ENCODE data around the gene GALNT15. TPM values are rescaled to one million over a fixed set of nuclear protein-coding genes. Genes with fewer than 3 reads are reported as not detected.

The GALNT15 gene
- total and polyA plus RNA-seq, 2 donors (not counting 3 experiments of a cell fraction or from before 2014, with no cell fraction given) = 0.87 to 5.4 TPM

GRCh38 chr3:16140894-16141285, 33.6 kb upstream of the GALNT15 start:
- dilution Hi-C loops (cut with MboI; ENCODE audit: extremely low pct_ligation_motif_present, low sequenced_read_pairs) = no loop called here
- no peak overlapping the region for H3K4me3 ChIP-seq (replicated peaks in 1 of 3; ENCODE audit: insufficient read depth in 1 of 3, low read depth in 1 of 3, low read length in 3 of 3)
- H3K36me3 ChIP-seq (ENCODE audit: control insufficient read depth in 2 of 2, extremely low read depth in 1 of 2, insufficient read depth in 2 of 2, low read length in 2 of 2) = no peaks in the 10 kb centered on the region
- BruUV-seq (replicated peaks) = TSS peak; percentile 70
- no peaks in the 10 kb centered on the region for H3K9me1 ChIP-seq (replicated peaks; ENCODE audit: control insufficient read depth, extremely low read depth, insufficient read depth, low read length)
- H3K4me1 ChIP-seq (ENCODE audit: control insufficient read depth, extremely low read depth, insufficient read depth, low read length) = peaks cover 16% of the 10 kb centered on the region
- DNase-seq (ENCODE audit: low read depth, low spot score) (no peak), FAIRE-seq (no peak)
- H3K9ac ChIP-seq (replicated peaks; ENCODE audit: extremely low read depth, insufficient read depth, low read length) = peak overlapping the region; percentile 25
- intact Hi-C loops (cut with micrococcal nuclease) = loop anchor here (1.0 to 2.0 kb wide), 5 partner anchors 37 to 90 kb away; no protein-coding TSS in a partner anchor
- H3K27me3 ChIP-seq (ENCODE audit: control insufficient read depth in 2 of 2, insufficient read depth in 2 of 2, low read length in 2 of 2) = no peaks in the 10 kb centered on the region
- no peaks in the 10 kb centered on the region for H3K9me3 ChIP-seq (replicated peaks; ENCODE audit: control insufficient read depth, insufficient read depth, low read length)
- TF ChIP-seq EZH2 (IDR thresholded peaks at IDR 0.05; ENCODE audit: borderline replicate concordance, low read depth, low read length, severe bottlenecking) = no peak
- no peak for TF ChIP-seq MAX (IDR thresholded peaks at IDR 0.05; ENCODE audit: insufficient read depth, insufficient read length)
- no peak for TF ChIP-seq POLR2AphosphoS5 (IDR thresholded peaks at IDR 0.05; ENCODE audit: insufficient read depth, low read depth, low read length)
- TF ChIP-seq FOS (IDR thresholded peaks at IDR 0.05; ENCODE audit: borderline replicate concordance, insufficient read depth, low read length) = no peak
- TF ChIP-seq POLR2A (IDR thresholded peaks at IDR 0.05; ENCODE audit: low read depth, low read length) = no peak
- no peak for TF ChIP-seq MYC (IDR thresholded peaks at IDR 0.05; ENCODE audit: low read depth, low read length)
- TF ChIP-seq GATA2 (IDR thresholded peaks at IDR 0.05; ENCODE audit: insufficient read depth, insufficient read length, low read depth, low read length) = no peak
- TF ChIP-seq CTCF (IDR thresholded peaks at IDR 0.05; ENCODE audit: extremely low read depth in 1 of 2, insufficient read depth in 1 of 2, low read depth in 1 of 2, low read length in 2 of 2) = no peak
- no peak for TF ChIP-seq JUN (IDR thresholded peaks at IDR 0.05; ENCODE audit: borderline replicate concordance, insufficient read depth, insufficient read length, low read depth)
- H3K4me2 ChIP-seq (ENCODE audit: insufficient read depth, low read length) = peak overlapping the region; percentile 23
- no peaks in the 10 kb centered on the region for H4K20me1 ChIP-seq (replicated peaks; ENCODE audit: control insufficient read depth, extremely low read depth, insufficient read depth, low read length)
- ChIA-PET POLR2A (interaction anchor here (1.1 kb wide), 1 partner anchor 90 kb away, joined by 3 read pairs; no protein-coding TSS in a partner anchor), CTCF (interaction anchor here (0.6 to 2.7 kb wide), 9 partner anchors 33 to 92 kb away, joined by 3 to 13 read pairs (median 7); partner anchors contain the start of gene GALNT15)
- no peaks in the 10 kb centered on the region for H3K79me2 ChIP-seq (ENCODE audit: control insufficient read depth, insufficient read depth, low read length)
- H3K27ac ChIP-seq (ENCODE audit: insufficient read depth, low read depth, low read length) = peak overlapping the region; percentile 83
- peak overlapping the region; percentile 4 for H2AFZ ChIP-seq (ENCODE audit: low read depth, low read length)
